Measurements from ENCODE around the gene MYO5B. TPM values are rescaled to one million over a fixed set of nuclear protein-coding genes. Genes with fewer than 3 reads are reported as not detected.

MYO5B gene
- total RNA-seq, 4 donors from 2014 or later = 0.05 to 0.60 (median 0.35) TPM

- Histone ChIP-seq H3K36me3 (no peaks in the 10 kb centered on the region), H3K27ac (no peak overlapping the region), H3K4me1 (peaks cover 11 to 13% of the 10 kb centered on the region in 2 donors), H3K4me3 (no peak overlapping the region), H3K9me3 (no peaks in the 10 kb centered on the region), H3K27me3 (no peaks in the 10 kb centered on the region)
- in situ Hi-C loops (cut with MboI; ENCODE audit: low sequenced_read_pairs in 4 of 4) = no loop called here
- intact Hi-C loops (cut with DNase I; ENCODE audit: low total_unique reads) = no loop called here
- DNase-seq = no peak
- no peak for ATAC-seq
- no peak for TF ChIP-seq POLR2A (IDR thresholded peaks at IDR 0.05)
- no peak for TF ChIP-seq CTCF (IDR thresholded peaks at IDR 0.05 in 4 of 5, conservative IDR thresholded peaks at IDR 0.05 in 1 of 5)
Measured at GRCh38 chr18:50090370-50091312, 104.3 kb downstream of the MYO5B start.

GRCh38 chr18:50089702-50090101 lies 105.2 kb downstream of the MYO5B start:
- TF ChIP-seq POLR2A (IDR thresholded peaks at IDR 0.05) (no peak), CTCF (IDR thresholded peaks at IDR 0.05 in 4 of 5, conservative IDR thresholded peaks at IDR 0.05 in 1 of 5) (no peak)
- Histone ChIP-seq H3K4me1 (peaks cover 11 to 13% of the 10 kb centered on the region in 2 donors), H3K9me3 (no peaks in the 10 kb centered on the region), H3K27me3 (no peaks in the 10 kb centered on the region), H3K4me3 (no peak overlapping the region), H3K27ac (no peak overlapping the region), H3K36me3 (no peaks in the 10 kb centered on the region)
- in situ Hi-C loops (cut with MboI; ENCODE audit: low sequenced_read_pairs in 4 of 4) (no loop called here), intact Hi-C loops (cut with DNase I; ENCODE audit: low total_unique reads) (no loop called here)
- DNase-seq = no peak
- no peak for ATAC-seq

- Histone ChIP-seq H3K4me3 (no peak overlapping the region), H3K4me1 (peaks cover 0 to 9% of the 10 kb centered on the region in 2 donors), H3K9me3 (no peaks in the 10 kb centered on the region), H3K27me3 (no peaks in the 10 kb centered on the region), H3K36me3 (no peaks in the 10 kb centered on the region), H3K27ac (no peak overlapping the region)
- ATAC-seq (no peak), DNase-seq (no peak)
- TF ChIP-seq CTCF (IDR thresholded peaks at IDR 0.05 in 4 of 5, conservative IDR thresholded peaks at IDR 0.05 in 1 of 5) (no peak), POLR2A (IDR thresholded peaks at IDR 0.05) (no peak)
- in situ Hi-C loops (cut with MboI; ENCODE audit: low sequenced_read_pairs in 4 of 4) = no loop called here
- intact Hi-C loops (cut with DNase I; ENCODE audit: low total_unique reads) = no loop called here
Measured at GRCh38 chr18:50083708-50084107, 111.2 kb downstream of the MYO5B start.

- in situ Hi-C loops (cut with MboI; ENCODE audit: low sequenced_read_pairs in 4 of 4) (no loop called here), intact Hi-C loops (cut with DNase I; ENCODE audit: low total_unique reads) (no loop called here)
- DNase-seq (no peak), ATAC-seq (peak; percentile 52 to 66)
- no peaks in the 10 kb centered on the region for H3K27me3 ChIP-seq
- H3K4me1 ChIP-seq = peaks cover 0 to 9% of the 10 kb centered on the region in 2 donors
- TF ChIP-seq CTCF (IDR thresholded peaks at IDR 0.05 in 4 of 5, conservative IDR thresholded peaks at IDR 0.05 in 1 of 5) (no peak), POLR2A (IDR thresholded peaks at IDR 0.05) (no peak)
- H3K36me3 ChIP-seq = no peaks in the 10 kb centered on the region
- no peak overlapping the region for H3K4me3 ChIP-seq
- no peaks in the 10 kb centered on the region for H3K9me3 ChIP-seq
- H3K27ac ChIP-seq = no peak overlapping the region
Measured at GRCh38 chr18:50080932-50081560, 113.9 kb downstream of the MYO5B start.
